Panc1 (cell line): ENCODE measurements around the gene PTPRF. TPM values are rescaled to one million over a fixed set of nuclear protein-coding genes. Genes with fewer than 3 reads are reported as not detected.

Source experiments
- ATAC-seq: fragments of 200-7000 bp; cut with Tn5 transposase; 2 replicates; pipeline ENCODE4 v1.9.1; 2020; ENCODE audit warnings: mild to moderate bottlenecking, moderate library complexity
- BruUV-seq: library from RNA; stranded (reverse); fragments of 400-500 nt; replicated peaks from 2 replicates; lab custom pipeline; 2021; lab: Mats Ljungman, UMichigan
- CTCF ChIA-PET: fragments of 300-600 bp; sonication (Branson Sonifier 250); formaldehyde crosslinking; loops from one replicate; lab custom pipeline; 2022; ENCODE audit warnings: antibody characterized with exemption; lab: Charles Lee
- POLR2A ChIA-PET: fragments of 300-600 bp; sonication (Branson Sonifier 250); formaldehyde crosslinking; loops from one replicate; lab custom pipeline; 2022; ENCODE audit warnings: antibody characterized with exemption; lab: Charles Lee
- DNase-seq: peaks from one replicate; pipeline ENCODE4 v3.0.0-alpha.2; 2010; ENCODE audit warnings: low read depth, low spot score
- H3K27ac ChIP-seq: 2 replicates; pipeline ENCODE4 v1.5.1; 2011; ENCODE audit warnings: mild to moderate bottlenecking, low read length, inconsistent platforms
- H3K27me3 ChIP-seq: fragments of 200-500 bp; sonication (Bioruptor generic); 2 replicates; pipeline ENCODE4 v1.6.0; 2014; ENCODE audit warnings: low read length, inconsistent platforms; ENCODE audit not compliant: control insufficient read depth, insufficient read depth
- H3K36me3 ChIP-seq: fragments of 200-500 bp; sonication (Bioruptor generic); 2 replicates; pipeline ENCODE4 v1.5.1; 2014; ENCODE audit warnings: inconsistent platforms, mild to moderate bottlenecking, low read length, moderate library complexity; ENCODE audit not compliant: control insufficient read depth, insufficient read depth
- H3K4me1 ChIP-seq: 2 replicates; pipeline ENCODE4 v1.5.1; 2011; ENCODE audit warnings: inconsistent platforms, mild to moderate bottlenecking, low read length, moderate library complexity; ENCODE audit not compliant: control insufficient read depth, insufficient read depth
- H3K4me3 ChIP-seq, 2 experiments: 2 replicates each; pipeline ENCODE4 v1.5.1; 2011 to 2012; ENCODE audit warnings: low read depth in 2 of 2, low read length in 2 of 2, mild to moderate bottlenecking in 2 of 2, inconsistent platforms in 1 of 2, moderate library complexity in 1 of 2
- H3K9me3 ChIP-seq: fragments of 200-500 bp; sonication (Bioruptor generic); 2 replicates; pipeline ENCODE4 v1.5.1; 2014; ENCODE audit warnings: low read depth, mild to moderate bottlenecking, inconsistent platforms, low read length, moderate library complexity; ENCODE audit not compliant: control insufficient read depth, insufficient read depth
- POLR2AphosphoS5 ChIP-seq: IDR thresholded peaks from 2 replicates; pipeline ENCODE4 v1.6.1; 2012; ENCODE audit warnings: mild to moderate bottlenecking, low read depth, low read length, moderate library complexity
- SIN3A ChIP-seq: IDR thresholded peaks from 2 replicates; pipeline ENCODE4 v1.6.1; 2012; ENCODE audit warnings: low read depth, mild to moderate bottlenecking, low read length, moderate library complexity, borderline replicate concordance; ENCODE audit not compliant: insufficient read depth
- TCF7L2 ChIP-seq: IDR thresholded peaks from 2 replicates; pipeline ENCODE4 v1.6.1; 2011; ENCODE audit warnings: mild to moderate bottlenecking, low read depth, low read length, inconsistent platforms
- in situ Hi-C: cut with HindIII; loops from 2 replicates; pipeline ENCODE4 v1.10.0; 2016; ENCODE audit warnings: low sequenced_read_pairs, low pct_unique_long_range_greater_than_20kb
- intact Hi-C: fragments of 100-400 bp; cut with micrococcal nuclease; formaldehyde crosslinking; loops from one replicate; pipeline ENCODE4 v1.10.0; 2022; ENCODE audit not compliant: unreplicated experiment
- total RNA-seq: library from RNA; stranded (reverse); gene quantifications from one replicate; pipeline ENCODE4 v1.2.1, GENCODE V29; 2021; ENCODE audit not compliant: unreplicated experiment
- TF ChIP-seq, protein P1 (sequence below): fragments of 450-650 bp; IDR thresholded peaks from 2 replicates; pipeline ENCODE4 v1.5.1; 2017; ENCODE audit warnings: mild to moderate bottlenecking
- TF ChIP-seq, protein P2 (sequence below), 2 experiments: IDR thresholded peaks; 2 replicates each; pipeline ENCODE4 v1.6.1; 2011 to 2012; ENCODE audit warnings: low read depth in 2 of 2, control low read depth in 1 of 2, low read length in 1 of 2, mild to moderate bottlenecking in 1 of 2, moderate library complexity in 1 of 2; ENCODE audit not compliant: insufficient read depth in 1 of 2

PTPRF gene
- total RNA-seq, 1 experiment from 2014 or later: 77.5 TPM

DNA sequence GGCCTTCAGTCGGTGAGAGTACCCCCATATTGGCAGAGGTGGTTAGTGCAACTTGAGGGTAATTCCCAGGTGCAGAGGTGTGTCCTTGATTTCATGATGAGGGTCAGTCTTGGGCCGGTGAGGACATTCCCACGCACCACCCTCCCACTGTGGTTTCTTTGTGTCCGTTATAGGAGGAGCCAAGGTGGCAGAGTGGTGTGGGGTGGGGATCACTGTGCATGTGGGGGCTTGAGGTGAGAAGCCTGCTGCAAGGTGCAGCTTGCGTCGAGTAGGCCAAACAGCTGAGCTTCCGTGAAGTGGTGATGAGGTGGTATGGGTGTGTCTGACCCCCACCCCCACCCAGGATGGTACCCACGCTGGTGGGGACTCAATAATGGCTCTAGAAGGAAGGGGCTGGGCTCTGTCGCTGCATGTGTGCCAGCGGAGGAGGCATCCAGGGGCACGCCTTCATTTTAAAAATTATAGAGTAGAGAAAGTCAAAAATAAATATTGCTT lies 6.2 kb downstream of the PTPRF start:
- no peaks in the 10 kb centered on the region for H3K36me3 ChIP-seq
- no peaks in the 10 kb centered on the region for H3K27me3 ChIP-seq
- in situ Hi-C loops (no loop called here), intact Hi-C loops (no loop called here)
- 0 out of 2 replicates have a peak, but pooled peaks cover 3% of the 10 kb centered on the region for H3K4me1 ChIP-seq
- TF ChIP-seq TCF7L2: no peak
- TF ChIP-seq, protein P1, sequence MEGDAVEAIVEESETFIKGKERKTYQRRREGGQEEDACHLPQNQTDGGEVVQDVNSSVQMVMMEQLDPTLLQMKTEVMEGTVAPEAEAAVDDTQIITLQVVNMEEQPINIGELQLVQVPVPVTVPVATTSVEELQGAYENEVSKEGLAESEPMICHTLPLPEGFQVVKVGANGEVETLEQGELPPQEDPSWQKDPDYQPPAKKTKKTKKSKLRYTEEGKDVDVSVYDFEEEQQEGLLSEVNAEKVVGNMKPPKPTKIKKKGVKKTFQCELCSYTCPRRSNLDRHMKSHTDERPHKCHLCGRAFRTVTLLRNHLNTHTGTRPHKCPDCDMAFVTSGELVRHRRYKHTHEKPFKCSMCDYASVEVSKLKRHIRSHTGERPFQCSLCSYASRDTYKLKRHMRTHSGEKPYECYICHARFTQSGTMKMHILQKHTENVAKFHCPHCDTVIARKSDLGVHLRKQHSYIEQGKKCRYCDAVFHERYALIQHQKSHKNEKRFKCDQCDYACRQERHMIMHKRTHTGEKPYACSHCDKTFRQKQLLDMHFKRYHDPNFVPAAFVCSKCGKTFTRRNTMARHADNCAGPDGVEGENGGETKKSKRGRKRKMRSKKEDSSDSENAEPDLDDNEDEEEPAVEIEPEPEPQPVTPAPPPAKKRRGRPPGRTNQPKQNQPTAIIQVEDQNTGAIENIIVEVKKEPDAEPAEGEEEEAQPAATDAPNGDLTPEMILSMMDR: no peak
- BruUV-seq: no TSS peak
- DNase-seq (no peak), ATAC-seq (no peak)
- H3K27ac ChIP-seq: no peak overlapping the region
- no peaks in the 10 kb centered on the region for H3K9me3 ChIP-seq
- ChIA-PET POLR2A (interaction anchor here (0.7 kb wide), 1 partner anchor 178 kb away, joined by 8 read pairs; no protein-coding TSS in a partner anchor), CTCF (no interaction called here)
- no peak overlapping the region for H3K4me3 ChIP-seq

- ChIA-PET CTCF (interaction anchor here (1.1 kb wide), 1 partner anchor 17 kb away, joined by 3 read pairs; no protein-coding TSS in a partner anchor), POLR2A (interaction anchor here (0.7 kb wide), 1 partner anchor 177 kb away, joined by 8 read pairs; no protein-coding TSS in a partner anchor)
- Histone ChIP-seq H3K27ac (no peak overlapping the region), H3K27me3 (no peaks in the 10 kb centered on the region), H3K9me3 (no peaks in the 10 kb centered on the region), H3K36me3 (no peaks in the 10 kb centered on the region), H3K4me3 (no peak overlapping the region), H3K4me1 (no peaks in the 10 kb centered on the region)
- no TSS peak for BruUV-seq
- TF ChIP-seq TCF7L2: no peak
- TF ChIP-seq POLR2AphosphoS5: no peak
- TF ChIP-seq, protein P2, sequence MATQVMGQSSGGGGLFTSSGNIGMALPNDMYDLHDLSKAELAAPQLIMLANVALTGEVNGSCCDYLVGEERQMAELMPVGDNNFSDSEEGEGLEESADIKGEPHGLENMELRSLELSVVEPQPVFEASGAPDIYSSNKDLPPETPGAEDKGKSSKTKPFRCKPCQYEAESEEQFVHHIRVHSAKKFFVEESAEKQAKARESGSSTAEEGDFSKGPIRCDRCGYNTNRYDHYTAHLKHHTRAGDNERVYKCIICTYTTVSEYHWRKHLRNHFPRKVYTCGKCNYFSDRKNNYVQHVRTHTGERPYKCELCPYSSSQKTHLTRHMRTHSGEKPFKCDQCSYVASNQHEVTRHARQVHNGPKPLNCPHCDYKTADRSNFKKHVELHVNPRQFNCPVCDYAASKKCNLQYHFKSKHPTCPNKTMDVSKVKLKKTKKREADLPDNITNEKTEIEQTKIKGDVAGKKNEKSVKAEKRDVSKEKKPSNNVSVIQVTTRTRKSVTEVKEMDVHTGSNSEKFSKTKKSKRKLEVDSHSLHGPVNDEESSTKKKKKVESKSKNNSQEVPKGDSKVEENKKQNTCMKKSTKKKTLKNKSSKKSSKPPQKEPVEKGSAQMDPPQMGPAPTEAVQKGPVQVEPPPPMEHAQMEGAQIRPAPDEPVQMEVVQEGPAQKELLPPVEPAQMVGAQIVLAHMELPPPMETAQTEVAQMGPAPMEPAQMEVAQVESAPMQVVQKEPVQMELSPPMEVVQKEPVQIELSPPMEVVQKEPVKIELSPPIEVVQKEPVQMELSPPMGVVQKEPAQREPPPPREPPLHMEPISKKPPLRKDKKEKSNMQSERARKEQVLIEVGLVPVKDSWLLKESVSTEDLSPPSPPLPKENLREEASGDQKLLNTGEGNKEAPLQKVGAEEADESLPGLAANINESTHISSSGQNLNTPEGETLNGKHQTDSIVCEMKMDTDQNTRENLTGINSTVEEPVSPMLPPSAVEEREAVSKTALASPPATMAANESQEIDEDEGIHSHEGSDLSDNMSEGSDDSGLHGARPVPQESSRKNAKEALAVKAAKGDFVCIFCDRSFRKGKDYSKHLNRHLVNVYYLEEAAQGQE (IDR thresholded peaks at IDR 0.05; ENCODE audit: insufficient read depth in 1 of 2, low read depth in 2 of 2, low read length in 1 of 2): no peak
- TF ChIP-seq, protein P1: no peak
- no peak for TF ChIP-seq SIN3A
- intact Hi-C loops (no loop called here), in situ Hi-C loops (no loop called here)
- no peak for ATAC-seq
- DNase-seq: no peak
Observed at GRCh38 chr1:43537423-43538142, 6.9 kb downstream of the PTPRF start.
